Measurements from ENCODE around the gene TBC1D22A.

Gene TBC1D22A

DNA sequence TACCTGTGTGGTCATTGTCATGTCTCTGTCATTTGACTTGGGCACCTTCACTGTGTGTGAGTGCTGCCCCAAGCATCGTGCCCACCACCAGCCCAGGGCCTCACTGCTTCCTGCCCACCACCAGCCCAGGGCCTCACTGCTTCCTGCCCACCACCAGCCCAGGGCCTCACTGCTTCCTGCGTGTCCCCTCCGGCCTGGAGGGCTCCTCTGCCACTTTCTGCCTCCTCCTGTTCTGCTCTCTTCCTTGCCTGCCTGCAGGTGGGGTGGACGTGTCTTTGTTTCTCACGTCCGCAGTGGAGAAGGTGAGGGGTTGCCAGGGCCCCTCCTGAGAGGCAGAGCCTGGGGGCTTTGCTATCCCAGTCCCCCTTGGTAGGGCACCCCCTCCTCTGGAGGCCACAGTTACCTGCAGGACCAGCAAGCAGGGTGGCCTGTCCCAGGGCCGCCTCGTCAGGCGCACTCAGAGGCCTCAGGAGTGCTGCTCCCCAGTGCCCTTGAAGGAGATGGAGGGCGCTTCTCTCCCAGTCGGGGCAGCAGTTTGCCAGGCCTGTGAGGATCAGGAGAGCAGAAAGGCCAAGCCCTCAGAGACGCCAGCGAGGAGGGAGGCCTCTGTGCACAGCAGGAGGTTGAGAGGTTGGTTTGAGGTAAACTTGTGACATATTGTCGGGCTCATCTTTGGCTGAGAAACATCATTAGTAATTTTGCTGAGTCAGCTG, 290.7 kb downstream of the TBC1D22A start:
- no peak for DNase-seq

DNA sequence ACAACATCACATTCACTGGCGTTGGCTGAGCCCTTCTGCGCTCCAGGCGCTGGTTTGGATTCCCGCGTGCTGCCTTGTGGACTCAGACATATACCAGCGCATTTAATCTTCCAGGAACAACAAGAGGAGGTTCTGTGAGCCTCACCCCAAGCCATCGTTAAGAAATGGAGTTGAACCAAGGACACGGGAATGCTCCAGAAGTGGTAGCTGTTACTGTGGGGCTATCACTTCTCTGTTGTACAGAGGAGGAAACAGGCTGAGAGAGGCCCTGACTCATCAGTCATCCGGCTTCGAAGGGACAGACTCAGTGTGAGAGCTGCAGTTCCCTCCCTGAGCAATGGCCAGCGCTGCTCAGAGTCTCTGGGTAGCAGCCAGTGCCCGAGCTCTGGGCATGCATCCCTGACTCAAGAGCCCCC, 291.3 kb downstream of the TBC1D22A start:
- DNase-seq, result no peak

- no peak for DNase-seq
These were observed 292.0 kb downstream of the TBC1D22A start for GRCh38 chr22:47054231-47055072.

DNA sequence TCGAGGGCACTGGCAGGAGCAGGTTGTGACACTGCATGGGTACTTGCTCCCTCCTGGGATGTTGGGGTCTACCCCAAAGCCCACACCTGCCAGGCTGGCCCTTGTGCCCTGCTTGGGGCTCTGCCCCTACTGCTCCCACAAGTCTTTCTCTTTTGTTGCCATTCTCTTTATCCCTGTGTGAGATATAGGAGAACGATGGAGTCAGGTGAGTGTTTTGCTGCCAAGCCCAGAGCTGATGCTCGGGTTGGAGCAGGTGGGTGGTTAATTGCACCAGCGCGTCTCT, 292.6 kb downstream of the TBC1D22A start:
- DNase-seq, result no peak

GRCh38 chr22:47055461-47055860, 293.0 kb downstream of the TBC1D22A start:
- no peak for DNase-seq

GRCh38 chr22:47055921-47056320, 293.5 kb downstream of the TBC1D22A start:
- DNase-seq, result no peak

DNA sequence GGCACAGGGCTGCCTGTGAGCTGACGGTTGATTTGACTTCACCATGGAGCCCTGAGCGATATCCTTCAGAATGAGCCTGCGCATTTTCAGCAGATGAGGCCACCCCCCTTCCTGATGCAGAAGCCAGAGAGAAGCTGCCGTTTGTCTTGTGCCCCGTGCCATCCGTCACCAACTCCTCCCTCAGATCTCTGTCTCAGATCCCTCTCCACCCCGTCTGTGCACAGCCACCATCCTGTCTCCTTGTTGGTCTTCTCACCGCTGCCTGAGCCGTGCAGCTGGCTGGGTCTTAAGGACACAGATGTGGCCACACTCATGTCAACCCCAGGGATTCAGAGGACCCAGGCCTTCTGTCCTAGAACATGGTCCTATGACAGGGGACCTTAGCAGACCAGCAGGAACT, 293.9 kb downstream of the TBC1D22A start:
- no peak for DNase-seq

GRCh38 chr22:47056776-47057470, 294.5 kb downstream of the TBC1D22A start:
- no peak for DNase-seq

GRCh38 chr22:47057916-47058585, 295.6 kb downstream of the TBC1D22A start:
- no peak for DNase-seq

DNA sequence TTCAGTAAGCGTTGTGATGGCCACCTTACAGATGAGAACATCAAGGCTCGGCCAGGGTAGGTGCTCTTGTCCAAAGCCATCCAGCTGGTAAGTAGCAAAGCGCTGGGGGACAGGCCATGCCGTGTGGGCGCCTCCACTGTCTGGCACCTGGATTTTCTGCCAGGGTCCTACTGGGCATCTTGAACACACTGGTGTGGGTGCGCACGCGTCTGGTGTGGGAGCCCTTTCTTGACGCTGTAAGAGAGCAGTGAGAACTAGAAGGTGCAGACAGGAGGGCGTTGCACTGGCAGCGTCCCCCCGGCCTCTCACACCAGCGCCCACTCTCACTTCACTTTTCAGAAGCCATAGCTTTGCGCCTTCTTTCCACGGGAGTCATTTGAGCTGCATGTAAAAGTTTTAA, 296.6 kb downstream of the TBC1D22A start:
- DNase-seq, result no peak

GRCh38 chr22:47059701-47060161, 297.3 kb downstream of the TBC1D22A start:
- DNase-seq, result peak; percentile 25

- DNase-seq, result peak; percentile 39
These were observed 298.3 kb downstream of the TBC1D22A start for GRCh38 chr22:47060718-47061117.

- DNase-seq, result peak; percentile 31
These were observed 298.8 kb downstream of the TBC1D22A start for GRCh38 chr22:47061226-47061625.

DNA sequence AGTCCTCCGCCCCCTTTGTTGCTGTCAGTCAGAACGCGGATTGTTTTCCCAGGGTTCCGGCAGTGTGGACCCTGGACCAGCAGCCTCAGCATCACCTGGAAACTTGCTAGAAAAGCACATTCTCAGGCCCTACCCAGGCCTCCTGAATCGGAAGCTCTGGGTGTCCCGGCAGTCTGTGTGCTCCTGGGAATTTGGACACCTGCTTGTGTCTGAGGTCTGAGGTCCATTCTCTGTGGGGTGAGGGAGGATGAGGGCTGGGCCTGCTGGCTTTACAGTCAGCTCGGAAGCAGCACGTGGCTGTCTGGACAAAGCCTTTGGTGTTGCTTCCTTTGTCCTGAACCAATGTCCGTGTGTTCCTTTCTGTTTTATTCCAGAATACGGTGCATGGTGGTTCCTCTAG, 299.7 kb downstream of the TBC1D22A start:
- peak; percentile 25 for DNase-seq

DNA sequence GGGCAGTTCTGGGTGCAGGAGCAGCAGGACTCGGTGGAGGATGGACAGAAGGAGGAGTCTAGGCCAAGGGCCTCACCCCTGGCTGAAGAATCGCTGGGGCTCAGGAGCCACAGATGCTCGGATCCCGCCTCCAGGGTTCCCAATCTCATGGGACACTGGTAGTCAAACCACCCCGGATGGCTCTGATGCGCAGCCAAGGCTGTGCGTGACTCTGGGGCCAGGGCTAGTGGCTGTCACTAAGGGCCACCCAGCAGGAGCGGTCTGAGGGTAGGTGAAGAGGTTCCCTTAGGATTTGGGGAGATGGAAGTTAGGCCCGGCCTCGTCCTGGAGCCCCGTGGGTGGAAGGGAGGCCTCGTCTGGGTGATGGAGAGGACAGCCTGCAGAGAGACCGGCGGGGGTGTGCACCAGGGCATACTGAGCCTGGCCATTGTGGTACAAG, 300.6 kb downstream of the TBC1D22A start:
- peak; percentile 57 for DNase-seq

DNA sequence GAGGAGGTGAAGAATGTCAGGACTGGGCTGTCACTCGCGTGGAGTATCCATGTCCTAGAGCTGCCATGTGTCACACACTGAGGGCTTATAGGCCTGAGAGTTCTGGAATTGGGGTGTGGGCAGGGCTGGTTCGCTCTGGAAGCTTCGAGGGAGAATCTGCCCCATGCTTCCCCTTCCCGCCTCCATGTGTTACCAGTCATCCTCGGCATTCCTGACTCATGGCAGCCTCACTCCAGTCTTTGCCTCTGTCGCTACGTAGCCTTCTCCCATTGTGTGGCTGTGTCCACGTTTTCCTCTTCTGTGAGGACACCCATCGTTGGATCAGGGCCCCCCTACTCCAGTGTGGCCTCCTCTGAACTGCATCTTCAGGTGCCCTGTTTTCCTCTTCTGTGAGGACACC, 301.2 kb downstream of the TBC1D22A start:
- no peak for DNase-seq

GRCh38 chr22:47064016-47064415, 301.6 kb downstream of the TBC1D22A start:
- peak; percentile 47 for DNase-seq

DNA sequence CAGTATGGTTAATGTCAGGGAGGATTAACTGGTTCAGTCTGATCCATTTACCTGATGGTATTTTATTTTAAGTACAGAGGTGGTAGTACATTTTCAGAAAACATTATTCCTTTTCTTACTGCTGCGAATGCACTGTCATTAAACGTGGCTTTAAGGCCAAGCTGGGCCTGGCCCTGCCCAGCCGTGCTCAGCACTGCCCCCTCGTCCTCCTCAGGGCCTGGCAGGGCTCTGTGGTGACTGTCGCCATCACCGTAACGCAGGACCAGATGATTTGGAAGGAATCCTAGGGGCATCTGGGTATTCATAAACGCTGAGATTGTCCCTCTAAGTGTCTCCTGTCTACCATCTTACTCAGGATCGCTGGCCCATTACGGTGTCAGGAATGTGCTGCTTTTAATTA, 302.0 kb downstream of the TBC1D22A start:
- peak; percentile 36 for DNase-seq

DNA sequence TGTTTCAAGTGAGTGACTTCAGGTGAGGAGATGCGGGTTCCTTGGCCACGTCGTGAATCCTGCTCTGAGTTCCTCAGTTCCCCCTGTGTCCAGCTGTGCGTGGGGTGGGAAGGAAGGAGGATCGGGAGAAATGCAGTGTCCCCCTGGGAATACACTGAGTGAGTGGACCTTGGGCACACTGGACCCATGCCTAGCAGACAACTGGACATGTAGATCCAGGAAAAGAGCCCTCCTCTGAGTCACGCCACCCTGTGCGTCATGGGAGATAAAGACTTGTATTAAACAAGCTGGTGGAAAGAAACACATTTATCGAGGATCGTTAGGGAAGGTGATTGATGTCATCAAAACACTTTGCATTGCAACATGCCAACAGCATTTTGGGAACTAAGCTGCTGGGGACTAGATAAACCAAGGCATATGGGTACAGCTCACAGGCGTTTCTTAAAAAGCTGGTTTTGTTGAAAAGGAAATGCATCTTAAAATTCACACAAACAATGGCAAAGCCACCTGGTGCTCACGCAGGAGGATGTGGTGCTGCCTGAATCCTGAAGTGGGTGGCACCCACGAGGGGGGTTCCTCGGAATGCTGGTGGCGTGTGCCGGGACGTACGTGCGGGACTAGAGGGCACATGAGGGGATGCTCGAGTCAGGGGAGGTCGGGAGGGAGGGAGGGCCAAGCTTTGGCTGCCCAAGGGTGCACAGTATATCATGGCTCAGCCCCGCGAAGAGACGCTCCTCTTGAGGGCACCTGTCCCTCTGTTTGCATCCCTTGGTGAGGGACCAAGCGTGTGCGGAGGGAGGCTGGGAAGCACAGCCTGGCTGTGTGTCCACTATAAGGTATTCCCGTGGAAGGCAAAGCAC, 303.5 kb downstream of the TBC1D22A start:
- peak; percentile 49 for DNase-seq

GRCh38 chr22:47066616-47066905, 304.1 kb downstream of the TBC1D22A start:
- DNase-seq, result peak; percentile 16

- DNase-seq, result peak; percentile 48
These were observed 305.0 kb downstream of the TBC1D22A start for GRCh38 chr22:47067321-47067890.

Measured in activated effector memory CD4-positive, alpha-beta T cell treated with anti-CD3 and anti-CD28 coated beads, Interleukin-2, amount 50 U/mL, for 16 hours (primary cell).